GM18502 (cell line): ENCODE data around the gene MPZL1.

ENCODE experiments used
- ATAC-seq: cut with Tn5 transposase; IDR thresholded peaks from one replicate; pipeline ENCODE4 v1.9.1; 2021; ENCODE audit warnings: mild to moderate bottlenecking; ENCODE audit not compliant: unreplicated experiment, poor library complexity

MPZL1 gene

GRCh38 chr1:167832693-167833092, 110.9 kb downstream of the MPZL1 start:
- no peak for ATAC-seq

- no peak for ATAC-seq
These were observed 112.1 kb downstream of the MPZL1 start for GRCh38 chr1:167833904-167834303.

GRCh38 chr1:167836197-167836596, 114.4 kb downstream of the MPZL1 start:
- no peak for ATAC-seq

GRCh38 chr1:167837326-167837725, 115.5 kb downstream of the MPZL1 start:
- ATAC-seq: no peak

GRCh38 chr1:167839009-167839408, 117.2 kb downstream of the MPZL1 start:
- no peak for ATAC-seq
